Muscle of leg (tissue), 11 donors: Measurements from ENCODE around the gene CEP41. TPM values are rescaled to one million over a fixed set of nuclear protein-coding genes. Genes with fewer than 3 reads are reported as not detected.

Source experiments
- DNase-seq: peaks from one replicate; pipeline ENCODE4 v3.0.0; 2013
- H3K27ac ChIP-seq: one replicate; pipeline ENCODE4 v1.5.1; 2013; ENCODE audit warnings: mild to moderate bottlenecking, low read length, control low read depth
- H3K27me3 ChIP-seq: one replicate; pipeline ENCODE4 v1.6.1; 2013; ENCODE audit warnings: low read length; ENCODE audit not compliant: control insufficient read depth, insufficient read depth
- H3K36me3 ChIP-seq: one replicate; pipeline ENCODE4 v1.6.1; 2013; ENCODE audit warnings: low read length; ENCODE audit not compliant: control insufficient read depth, insufficient read depth
- H3K4me1 ChIP-seq: one replicate; pipeline ENCODE4 v1.6.1; 2013; ENCODE audit warnings: low read length; ENCODE audit not compliant: control insufficient read depth, insufficient read depth
- H3K4me3 ChIP-seq: one replicate; pipeline ENCODE4 v1.5.1; 2013; ENCODE audit warnings: low read length, control low read depth
- H3K9me3 ChIP-seq: replicated peaks from 2 replicates; pipeline ENCODE4 v1.6.1; 2013; ENCODE audit warnings: low read depth, low read length; ENCODE audit not compliant: control insufficient read depth
- WGBS: methylation state at CpG from one replicate; pipeline ENCODE4 v1.1.5; 2013; ENCODE audit warnings: missing lambda C conversion rate; ENCODE audit not compliant: insufficient coverage; 5-methylcytosine and 5-hydroxymethylcytosine counted together
- polyA plus RNA-seq, 8 donors: library from polyadenylated mRNA; unstranded; fragments of 120-200 nt; gene quantifications; one replicate each; pipeline versions ENCODE4 v1.2.1 to v1.2.3, GENCODE V29; 2013; ENCODE audit warnings: inconsistent platforms in 1 of 8, low replicate concordance in 1 of 8; ENCODE audit not compliant: insufficient read length in 8 of 8, insufficient read depth in 1 of 8
- total RNA-seq: library from RNA; stranded (reverse); fragments of 120-200 nt; gene quantifications from one replicate; pipeline ENCODE4 v1.2.4, GENCODE V29; 2013

The CEP41 gene
- total and polyA plus RNA-seq, 9 donors = 16.3 to 29.1 (median 23.0) TPM

- Histone ChIP-seq H3K36me3 (peaks cover 16% of the 10 kb centered on the region), H3K9me3 (no peaks in the 10 kb centered on the region), H3K4me1 (peaks cover 48% of the 10 kb centered on the region), H3K27ac (peak overlapping the region; percentile 81), H3K27me3 (no peaks in the 10 kb centered on the region), H3K4me3 (no peak overlapping the region)
- WGBS = 86% methylated on average over 1 of the region's 7 CpGs
- no peak for DNase-seq
These were observed 46.2 kb downstream of the CEP41 start for GRCh38 chr7:130394421-130395195.

DNA sequence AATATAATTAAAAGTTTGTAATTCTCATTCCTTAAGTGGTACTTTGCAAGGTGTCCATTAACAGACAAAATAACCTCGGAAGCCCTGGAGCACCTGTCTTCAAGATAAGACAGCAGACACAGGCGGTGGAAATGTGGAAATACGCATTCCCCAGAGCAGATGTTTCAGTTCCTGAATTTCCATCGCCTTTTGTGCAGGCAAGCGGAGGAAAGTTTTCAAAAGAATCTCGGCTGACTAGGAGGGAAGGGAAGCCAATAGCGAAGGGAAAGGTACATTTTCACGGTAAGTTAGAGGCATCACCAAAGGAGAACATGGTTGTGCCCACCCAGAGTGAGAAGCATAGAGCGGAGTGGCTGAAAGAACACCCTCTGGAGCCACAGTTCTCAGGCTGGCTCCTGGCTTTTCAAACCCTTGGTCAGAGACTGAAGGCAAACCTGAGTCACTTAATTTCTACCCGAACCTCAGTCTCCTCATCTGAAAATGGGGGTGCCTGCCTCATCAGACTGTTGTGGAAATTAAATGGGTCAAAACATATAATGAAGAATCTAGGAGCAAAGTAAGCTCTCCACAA, 46.9 kb downstream of the CEP41 start:
- no peaks in the 10 kb centered on the region for H3K9me3 ChIP-seq
- WGBS = 39% methylated on average over 9 of the region's 10 CpGs
- H3K4me3 ChIP-seq = no peak overlapping the region
- no peaks in the 10 kb centered on the region for H3K27me3 ChIP-seq
- peak; percentile 80 for DNase-seq
- H3K27ac ChIP-seq = peak overlapping the region; percentile 81
- peaks cover 12% of the 10 kb centered on the region for H3K36me3 ChIP-seq
- peaks cover 44% of the 10 kb centered on the region for H3K4me1 ChIP-seq

- peaks cover 37% of the 10 kb centered on the region for H3K4me1 ChIP-seq
- H3K36me3 ChIP-seq = peaks cover 4% of the 10 kb centered on the region
- DNase-seq = peak; percentile 89
- peak overlapping the region; percentile 81 for H3K27ac ChIP-seq
- H3K4me3 ChIP-seq = no peak overlapping the region
- H3K27me3 ChIP-seq = no peaks in the 10 kb centered on the region
- WGBS = 29% methylated on average over 1 of the region's 5 CpGs
- H3K9me3 ChIP-seq = peaks cover 2% of the 10 kb centered on the region
These were observed 47.7 kb downstream of the CEP41 start for GRCh38 chr7:130393101-130393561.

DNA sequence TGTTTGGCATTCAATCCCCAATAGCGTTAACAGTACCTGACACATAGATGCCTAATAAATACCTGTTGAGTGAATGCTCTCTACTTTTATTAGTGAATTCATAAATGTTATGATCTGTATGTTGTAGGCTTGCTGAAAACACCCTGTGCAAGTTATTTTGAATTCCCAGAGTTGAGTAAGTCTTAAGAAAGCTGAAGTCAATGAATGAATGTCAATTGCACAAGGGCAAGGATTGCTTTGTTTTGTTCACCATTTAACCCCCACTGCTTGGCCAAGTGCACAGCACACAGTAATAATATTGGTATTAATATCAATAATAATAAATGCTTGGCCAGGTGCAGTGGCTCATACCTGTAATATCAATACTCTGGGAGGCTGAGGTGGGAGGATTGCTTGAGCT, 50.3 kb downstream of the CEP41 start:
- DNase-seq = no peak
- peaks cover 39% of the 10 kb centered on the region for H3K4me1 ChIP-seq
- no peak overlapping the region for H3K4me3 ChIP-seq
- peaks cover 2% of the 10 kb centered on the region for H3K9me3 ChIP-seq
- H3K27ac ChIP-seq = no peak overlapping the region
- no peaks in the 10 kb centered on the region for H3K27me3 ChIP-seq
- no CpG with 5 or more reads among the region's 1 CpG for WGBS
- no peaks in the 10 kb centered on the region for H3K36me3 ChIP-seq

DNA sequence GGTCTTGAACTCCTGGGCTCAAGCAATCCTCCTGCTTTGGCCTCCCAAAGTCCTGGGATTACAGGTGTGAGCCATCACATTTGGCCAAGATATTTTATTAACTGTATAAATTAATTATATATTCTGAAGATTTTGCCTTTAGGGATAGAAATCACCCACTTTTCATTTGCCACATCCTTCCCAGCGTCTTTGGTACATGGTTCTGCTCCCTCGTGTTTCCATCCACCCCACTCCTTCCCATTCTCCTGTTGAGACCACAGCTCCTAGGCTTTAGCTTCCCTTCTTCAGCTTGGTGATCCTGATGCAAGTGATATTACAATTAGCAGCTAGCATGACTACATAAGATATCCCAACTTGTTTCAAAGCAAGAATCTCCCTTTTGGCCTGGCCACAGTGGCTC, 52.1 kb downstream of the CEP41 start:
- no peak overlapping the region for H3K4me3 ChIP-seq
- DNase-seq = no peak
- 50% methylated on average over 2 of the region's 2 CpGs for WGBS
- peaks cover 2% of the 10 kb centered on the region for H3K9me3 ChIP-seq
- peaks cover 41% of the 10 kb centered on the region for H3K4me1 ChIP-seq
- no peaks in the 10 kb centered on the region for H3K36me3 ChIP-seq
- H3K27ac ChIP-seq = no peak overlapping the region
- no peaks in the 10 kb centered on the region for H3K27me3 ChIP-seq

- WGBS = 82% methylated on average over 7 of the region's 12 CpGs
- Histone ChIP-seq H3K27ac (no peak overlapping the region), H3K27me3 (no peaks in the 10 kb centered on the region), H3K4me3 (no peak overlapping the region), H3K9me3 (peaks cover 2% of the 10 kb centered on the region), H3K4me1 (peaks cover 33% of the 10 kb centered on the region), H3K36me3 (no peaks in the 10 kb centered on the region)
- DNase-seq = no peak
These were observed 53.0 kb downstream of the CEP41 start for GRCh38 chr7:130387628-130388403.

- Histone ChIP-seq H3K36me3 (no peaks in the 10 kb centered on the region), H3K9me3 (peaks cover 2% of the 10 kb centered on the region), H3K4me3 (no peak overlapping the region), H3K27me3 (no peaks in the 10 kb centered on the region), H3K27ac (no peak overlapping the region), H3K4me1 (peaks cover 30% of the 10 kb centered on the region)
- no peak for DNase-seq
- WGBS = 100% methylated on average over 1 of the region's 3 CpGs
These were observed 53.5 kb downstream of the CEP41 start for GRCh38 chr7:130387306-130387627.

DNA sequence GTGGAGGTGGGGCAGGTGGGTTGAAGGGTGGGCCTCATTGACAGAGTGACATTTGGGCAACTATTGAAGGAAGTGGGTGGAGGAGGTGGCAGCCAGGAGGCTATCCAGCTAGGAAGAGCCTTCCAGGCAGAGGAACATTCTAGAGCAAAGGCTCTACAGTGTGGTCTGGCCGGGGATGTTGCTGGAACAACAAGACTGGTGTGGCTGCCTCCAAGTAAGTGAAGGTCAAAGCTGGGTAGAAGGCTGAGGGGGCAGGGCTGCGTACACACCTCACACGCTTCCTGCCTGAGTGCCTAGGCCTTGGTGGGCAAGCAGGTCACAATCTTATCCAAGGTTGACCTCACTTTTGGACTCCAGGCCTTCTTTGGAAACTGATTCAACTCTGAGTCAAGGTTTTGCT, 53.9 kb downstream of the CEP41 start:
- H3K9me3 ChIP-seq = peaks cover 2% of the 10 kb centered on the region
- WGBS = 91% methylated on average over 3 of the region's 3 CpGs
- no peaks in the 10 kb centered on the region for H3K27me3 ChIP-seq
- no peaks in the 10 kb centered on the region for H3K36me3 ChIP-seq
- peaks cover 33% of the 10 kb centered on the region for H3K4me1 ChIP-seq
- H3K27ac ChIP-seq = no peak overlapping the region
- no peak for DNase-seq
- H3K4me3 ChIP-seq = no peak overlapping the region

DNA sequence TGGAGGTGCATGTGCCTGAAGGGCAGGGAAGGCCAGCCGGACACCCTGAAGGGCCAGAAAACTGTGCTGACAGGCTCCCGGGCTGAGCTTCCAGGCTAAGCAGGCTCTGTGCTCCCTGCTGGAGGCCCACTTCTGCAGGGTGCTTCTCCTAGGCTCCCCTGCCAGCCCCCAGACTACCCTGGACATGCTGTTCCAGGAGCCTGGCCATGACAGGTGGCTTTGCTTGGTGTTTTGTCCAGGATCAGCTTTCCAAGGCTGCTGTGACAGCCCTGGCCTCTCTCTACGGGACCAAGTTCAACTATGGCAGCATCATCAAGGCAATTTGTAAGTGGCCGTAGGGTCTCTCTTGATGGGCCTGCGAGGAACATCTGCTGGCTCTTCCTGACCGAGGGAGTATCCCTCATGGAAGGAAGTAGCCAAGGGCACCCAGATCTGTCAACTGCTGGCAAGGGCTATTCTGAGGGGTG, 55.2 kb downstream of the CEP41 start:
- H3K27me3 ChIP-seq = no peaks in the 10 kb centered on the region
- H3K27ac ChIP-seq = no peak overlapping the region
- DNase-seq = no peak
- WGBS = 79% methylated on average over 6 of the region's 6 CpGs
- H3K9me3 ChIP-seq = peaks cover 2% of the 10 kb centered on the region
- no peak overlapping the region for H3K4me3 ChIP-seq
- peaks cover 44% of the 10 kb centered on the region for H3K4me1 ChIP-seq
- no peaks in the 10 kb centered on the region for H3K36me3 ChIP-seq
